A549 (cell line): Measurements from ENCODE around the gene MAN1A2.

Experiments
- FOSL2 ChIP-seq, 2 experiments: fragments of 450-650 bp in 1 of 2; fragments of >200 bp in 1 of 2; sonication (Bioruptor Twin) in 1 of 2; formaldehyde crosslinking; IDR thresholded peaks; 2 replicates each; pipeline versions ENCODE4 v1.5.0 to v1.6.1; 2016 to 2020; ENCODE audit warnings: mild to moderate bottlenecking in 1 of 2, moderate library complexity in 1 of 2
- HDAC2 ChIP-seq: fragments of 200-600 bp; sonication (generic); IDR thresholded peaks from 2 replicates; pipeline ENCODE4 v1.6.1; 2016
- MAFK ChIP-seq: fragments of 450-650 bp; IDR thresholded peaks from 2 replicates; pipeline ENCODE4 v1.6.1; 2014; ENCODE audit not compliant: partially characterized antibody
- MAX ChIP-seq: IDR thresholded peaks from 2 replicates; pipeline ENCODE4 v1.6.1; 2012
- MYC ChIP-seq: IDR thresholded peaks from 2 replicates; pipeline ENCODE4 v1.6.1; 2012; ENCODE audit warnings: mild to moderate bottlenecking, inconsistent platforms, low read length, improper control_type of control experiment, borderline replicate concordance
- NR3C1 ChIP-seq: fragments of >200 bp; sonication (Bioruptor Twin); formaldehyde crosslinking; IDR thresholded peaks from 3 replicates; pipeline ENCODE4 v1.6.1; 2017
- POLR2A ChIP-seq: IDR thresholded peaks from 2 replicates; pipeline ENCODE4 v1.6.1; 2012; ENCODE audit warnings: mild to moderate bottlenecking, low read length
- RAD21 ChIP-seq, 2 experiments: fragments of >200 bp in 1 of 2; sonication (Bioruptor Twin) in 1 of 2; formaldehyde crosslinking in 1 of 2; IDR thresholded peaks in 1 of 2; conservative IDR thresholded peaks in 1 of 2; 2 replicates in 1 of 2; 3 replicates in 1 of 2; pipeline ENCODE4 v1.6.1; 2012 to 2018; ENCODE audit warnings: inconsistent platforms in 1 of 2
- RNF2 ChIP-seq: fragments of 200-600 bp; sonication (generic); IDR thresholded peaks from 2 replicates; pipeline ENCODE4 v1.6.1; 2016; ENCODE audit warnings: low read depth, mild to moderate bottlenecking, antibody characterized with exemption, moderate library complexity, borderline replicate concordance
- TP53 ChIP-seq: fragments of 250-450 bp; sonication (Bioruptor Pico); IDR thresholded peaks from 2 replicates; pipeline ENCODE4 v1.5.0; 2021; ENCODE audit warnings: mild to moderate bottlenecking, moderate library complexity
- USF2 ChIP-seq: fragments of 450-650 bp; IDR thresholded peaks from 2 replicates; pipeline ENCODE4 v1.6.1; 2014; ENCODE audit warnings: antibody characterized with exemption
- TF ChIP-seq, protein P1 (sequence below): fragments of >200 bp; sonication (Bioruptor Twin); formaldehyde crosslinking; IDR thresholded peaks from 3 replicates; pipeline ENCODE4 v1.5.1; 2016

GRCh38 chr1:117563492-117563875 is 196.2 kb downstream of the MAN1A2 start:
- TF ChIP-seq, protein P1, sequence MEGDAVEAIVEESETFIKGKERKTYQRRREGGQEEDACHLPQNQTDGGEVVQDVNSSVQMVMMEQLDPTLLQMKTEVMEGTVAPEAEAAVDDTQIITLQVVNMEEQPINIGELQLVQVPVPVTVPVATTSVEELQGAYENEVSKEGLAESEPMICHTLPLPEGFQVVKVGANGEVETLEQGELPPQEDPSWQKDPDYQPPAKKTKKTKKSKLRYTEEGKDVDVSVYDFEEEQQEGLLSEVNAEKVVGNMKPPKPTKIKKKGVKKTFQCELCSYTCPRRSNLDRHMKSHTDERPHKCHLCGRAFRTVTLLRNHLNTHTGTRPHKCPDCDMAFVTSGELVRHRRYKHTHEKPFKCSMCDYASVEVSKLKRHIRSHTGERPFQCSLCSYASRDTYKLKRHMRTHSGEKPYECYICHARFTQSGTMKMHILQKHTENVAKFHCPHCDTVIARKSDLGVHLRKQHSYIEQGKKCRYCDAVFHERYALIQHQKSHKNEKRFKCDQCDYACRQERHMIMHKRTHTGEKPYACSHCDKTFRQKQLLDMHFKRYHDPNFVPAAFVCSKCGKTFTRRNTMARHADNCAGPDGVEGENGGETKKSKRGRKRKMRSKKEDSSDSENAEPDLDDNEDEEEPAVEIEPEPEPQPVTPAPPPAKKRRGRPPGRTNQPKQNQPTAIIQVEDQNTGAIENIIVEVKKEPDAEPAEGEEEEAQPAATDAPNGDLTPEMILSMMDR, result no peak
- no peak for TF ChIP-seq POLR2A
- no peak for TF ChIP-seq USF2
- TF ChIP-seq MAX, result no peak
- TF ChIP-seq MAFK, result no peak
- no peak for TF ChIP-seq FOSL2 (IDR thresholded peaks at IDR 0.05)
- TF ChIP-seq FOSL2 (CRISPR knock-in tag; IDR thresholded peaks at IDR 0.05), result no peak
- TF ChIP-seq RAD21 (conservative IDR thresholded peaks at IDR 0.05 in 1 of 2, IDR thresholded peaks at IDR 0.05 in 1 of 2), result no peak
- TF ChIP-seq HDAC2, result no peak
- no peak for TF ChIP-seq NR3C1
- TF ChIP-seq TP53, result no peak
- TF ChIP-seq MYC, result no peak
- no peak for TF ChIP-seq RNF2
